RKO (cell line): ENCODE results near the gene OAS2.
A peak's percentile ranks its signal among the peaks of the same experiment; 100 is the strongest.
"Not testable (repeated sequence)": the region's sequence is repeated elsewhere in the genome, so short reads cannot be mapped to it uniquely, and the experiment has no call there.

Experiments
- DNase-seq: peaks from one replicate; pipeline ENCODE4 v3.0.0-alpha.2; 2016; ENCODE audit warnings: low spot score

Gene OAS2

DNA sequence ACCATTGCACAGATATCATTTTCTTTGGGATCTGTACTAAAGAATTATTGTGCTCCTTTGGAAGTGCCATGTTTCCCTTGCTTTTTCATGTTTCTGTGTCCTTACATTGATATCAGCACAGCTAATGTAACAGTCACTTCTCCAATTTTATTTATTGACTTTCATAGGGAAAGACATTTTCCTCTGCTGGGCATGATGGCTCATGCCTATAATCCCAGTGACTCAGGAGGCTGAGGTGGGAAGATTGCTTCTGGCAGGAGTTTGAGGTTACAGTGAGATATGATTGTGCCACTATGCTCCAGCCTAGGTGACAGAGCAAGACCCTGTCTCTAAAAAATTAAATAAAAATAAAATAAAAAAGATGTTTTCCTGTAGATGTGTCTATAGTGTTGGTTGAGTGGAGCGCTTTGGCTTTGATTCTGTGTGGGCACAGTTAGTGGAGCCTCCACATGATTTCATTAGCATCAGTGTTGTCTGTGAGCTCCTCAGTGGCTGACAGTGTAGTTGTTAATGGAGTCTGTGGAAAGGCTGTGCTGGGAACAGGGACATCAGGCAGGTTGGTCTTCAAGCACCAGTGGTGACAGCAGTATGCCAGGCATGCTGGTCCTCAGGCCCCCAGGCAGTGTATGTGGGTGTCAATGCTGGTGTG, 7.4 kb downstream of the OAS2 start:
- no peak for DNase-seq

DNA sequence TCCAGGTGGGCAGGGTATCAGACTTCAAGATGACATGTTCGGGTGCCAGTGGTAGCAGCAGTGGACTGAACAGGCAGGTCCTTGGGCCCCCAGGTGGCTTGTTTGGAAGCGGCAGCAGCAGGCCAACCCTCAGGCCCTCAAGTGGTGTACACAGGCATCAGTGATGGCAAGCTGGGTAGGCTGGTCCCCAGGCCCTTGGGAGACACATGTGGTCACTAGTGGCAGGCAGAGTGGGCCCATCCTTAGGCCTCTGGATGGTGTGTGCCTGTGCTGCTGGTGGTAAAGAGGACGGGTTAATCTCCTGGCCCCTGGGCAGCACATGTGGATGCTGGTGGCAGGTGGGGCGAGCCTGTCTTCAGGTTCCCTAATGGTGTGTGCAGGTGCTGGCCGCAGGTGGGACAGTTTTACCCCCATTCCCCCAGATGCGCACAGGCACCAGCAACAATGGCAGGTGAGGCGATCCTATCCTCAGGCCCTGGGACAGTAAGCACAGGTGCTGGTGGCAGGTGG, 8.0 kb downstream of the OAS2 start:
- DNase-seq = no peak

- DNase-seq = no peak
These were observed 9.2 kb downstream of the OAS2 start for GRCh38 chr12:112987561-112987960.

- DNase-seq = no peak
These were observed 9.9 kb downstream of the OAS2 start for GRCh38 chr12:112988224-112988623.

DNA sequence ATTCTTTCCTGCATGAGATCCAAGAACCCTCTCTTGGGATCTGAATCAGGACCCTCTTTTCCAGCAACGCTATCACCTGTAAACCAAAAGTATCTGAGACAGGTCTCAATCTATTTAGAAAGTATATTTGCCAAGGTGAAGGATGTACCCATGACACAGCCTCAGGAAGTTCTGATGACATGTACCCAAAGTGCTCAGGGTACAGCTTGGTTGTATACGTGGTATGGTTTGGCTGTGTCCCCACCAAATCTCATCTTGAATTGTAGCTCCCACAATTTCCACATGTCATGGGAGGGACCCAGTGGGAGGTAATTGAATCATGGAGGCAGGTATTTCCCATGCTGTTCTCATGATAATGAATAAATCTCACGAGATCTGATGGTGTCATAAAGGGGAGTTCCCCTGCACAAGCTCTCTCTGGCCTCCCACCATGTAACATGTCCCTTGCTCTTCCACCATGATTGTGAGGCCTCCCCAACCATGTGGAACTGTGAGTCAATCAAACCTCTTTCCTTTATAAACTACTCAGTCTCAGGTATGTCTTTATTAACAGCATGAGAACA, 10.6 kb downstream of the OAS2 start:
- not testable (repeated sequence) for DNase-seq

DNA sequence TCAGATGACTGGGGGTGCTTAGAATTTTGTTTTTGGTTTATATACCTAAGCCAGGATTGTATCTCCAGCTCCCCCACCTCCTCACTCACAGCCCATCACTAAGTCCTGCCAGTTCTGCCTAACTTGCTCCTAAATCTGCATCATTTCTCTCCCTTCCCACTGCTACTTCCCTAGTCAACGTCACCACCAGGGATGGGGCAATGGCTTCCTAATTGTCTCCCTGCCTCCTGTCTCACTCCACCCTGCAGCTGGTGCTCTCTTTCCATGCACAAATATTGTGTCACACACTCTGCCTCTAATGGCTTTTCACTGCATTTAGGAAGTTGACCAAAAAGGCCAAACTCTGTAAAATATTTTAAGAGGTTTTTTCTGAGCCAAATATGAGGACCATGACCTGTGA, 11.5 kb downstream of the OAS2 start:
- DNase-seq = no peak

- peak; percentile 64 for DNase-seq
These were observed 14.5 kb downstream of the OAS2 start for GRCh38 chr12:112992541-112993398.

DNA sequence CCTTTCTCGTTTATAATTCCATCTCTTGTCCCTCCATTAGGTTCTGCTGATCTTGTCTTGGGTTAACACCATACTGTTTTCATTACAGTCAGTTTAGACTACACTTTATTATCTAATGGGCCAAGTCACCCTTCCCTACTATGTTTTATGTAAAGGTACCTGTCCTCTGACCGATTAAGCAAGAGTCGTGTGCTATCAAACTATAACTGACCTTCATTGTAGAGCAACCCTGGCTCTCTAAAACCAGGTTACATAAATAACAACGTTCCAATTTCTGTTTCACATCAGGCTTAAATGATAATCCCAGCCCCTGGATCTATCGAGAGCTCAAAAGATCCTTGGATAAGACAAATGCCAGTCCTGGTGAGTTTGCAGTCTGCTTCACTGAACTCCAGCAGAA, 16.7 kb downstream of the OAS2 start:
- no peak for DNase-seq

DNA sequence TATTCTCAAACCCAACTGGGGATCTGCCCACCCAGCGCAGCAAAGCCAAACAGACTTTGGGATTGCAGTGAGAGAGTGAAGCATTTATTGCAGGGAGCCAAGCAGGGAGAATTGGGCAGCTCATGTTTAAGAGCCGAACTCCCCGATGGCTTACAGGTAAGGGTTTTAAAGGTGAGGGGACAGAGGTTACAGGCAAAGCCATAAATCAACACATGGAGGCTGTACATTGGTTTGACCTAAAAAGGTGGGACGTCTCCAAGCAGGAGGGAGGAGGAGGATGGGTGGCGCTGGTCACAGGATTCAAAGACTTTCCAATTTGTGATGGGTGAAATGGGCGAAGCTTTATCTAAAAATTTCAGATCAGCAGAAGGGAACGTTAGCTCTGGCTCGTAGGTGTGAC, 18.2 kb downstream of the OAS2 start:
- DNase-seq = no peak

- no peak for DNase-seq
These were observed 19.2 kb downstream of the OAS2 start for GRCh38 chr12:112997506-112997905.

DNA sequence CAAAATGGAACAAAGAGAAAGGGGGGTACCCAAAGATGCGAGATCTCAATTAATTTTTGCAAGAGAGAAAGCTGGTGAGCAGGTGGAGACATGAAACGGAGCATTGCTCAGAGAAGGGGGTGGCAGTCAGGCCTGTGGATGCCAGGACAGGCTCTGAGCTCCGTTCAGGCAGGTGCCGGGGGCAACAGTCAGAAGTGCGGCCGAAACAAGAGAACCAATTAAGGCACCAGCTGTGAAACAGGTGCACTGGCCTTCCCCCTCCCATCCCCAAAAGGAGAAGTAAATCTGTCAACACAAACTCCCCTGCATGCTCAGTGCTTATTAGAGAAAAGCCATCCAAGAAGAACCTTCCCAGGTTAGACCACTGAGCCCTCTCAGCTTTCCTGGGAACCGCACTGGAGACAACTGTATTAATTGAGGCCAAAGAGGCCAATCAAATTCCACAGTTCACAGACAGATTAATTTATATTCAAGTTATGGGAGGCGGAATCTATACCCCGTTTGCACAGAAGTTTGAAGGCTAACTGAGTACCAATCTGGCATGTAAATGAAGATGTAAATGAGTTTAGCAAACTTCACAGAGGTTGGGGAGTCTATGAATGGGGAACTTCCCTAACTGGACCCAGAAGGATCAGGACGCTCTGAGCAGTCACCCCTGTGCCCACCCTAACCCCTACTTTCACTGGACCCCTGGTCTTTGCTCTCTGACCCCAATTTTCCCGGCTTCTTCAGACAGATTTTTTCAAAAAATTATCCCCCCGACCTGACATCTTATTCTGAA, 20.9 kb downstream of the OAS2 start:
- DNase-seq = no peak

DNA sequence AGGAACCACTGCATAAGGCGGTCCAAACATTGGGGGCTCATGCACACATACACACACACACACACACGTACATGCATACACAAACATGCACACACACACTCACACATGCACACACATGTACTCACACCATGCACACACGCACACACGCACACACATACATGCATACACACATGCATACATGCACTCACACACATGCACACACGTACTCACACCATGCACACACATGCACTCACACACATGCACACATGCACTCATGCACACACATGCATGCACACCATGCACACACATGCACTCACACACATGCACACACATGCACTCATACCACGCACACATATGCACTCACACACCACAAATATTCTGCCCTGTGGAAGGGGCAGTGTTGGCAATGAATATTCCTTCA, 22.1 kb downstream of the OAS2 start:
- no peak for DNase-seq

DNA sequence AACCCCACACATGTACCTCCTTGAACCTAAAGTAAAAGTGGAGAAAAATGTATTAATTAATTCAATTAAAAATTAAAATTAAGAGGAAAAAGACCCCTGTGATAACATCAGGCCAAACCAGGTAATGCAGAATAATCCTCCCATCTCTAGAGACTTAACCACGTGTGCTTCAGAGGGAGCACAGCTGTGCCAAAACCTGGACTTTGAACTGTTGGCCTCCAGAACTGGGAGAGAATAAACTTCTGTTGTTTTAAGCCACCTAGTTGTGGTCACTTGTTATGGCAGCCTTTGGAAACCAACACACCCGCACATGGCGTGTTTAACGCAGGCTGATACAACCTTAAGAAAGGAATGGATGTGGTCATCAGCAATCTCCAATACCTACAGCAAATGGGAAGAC, 23.8 kb downstream of the OAS2 start:
- peak; percentile 35 for DNase-seq

DNA sequence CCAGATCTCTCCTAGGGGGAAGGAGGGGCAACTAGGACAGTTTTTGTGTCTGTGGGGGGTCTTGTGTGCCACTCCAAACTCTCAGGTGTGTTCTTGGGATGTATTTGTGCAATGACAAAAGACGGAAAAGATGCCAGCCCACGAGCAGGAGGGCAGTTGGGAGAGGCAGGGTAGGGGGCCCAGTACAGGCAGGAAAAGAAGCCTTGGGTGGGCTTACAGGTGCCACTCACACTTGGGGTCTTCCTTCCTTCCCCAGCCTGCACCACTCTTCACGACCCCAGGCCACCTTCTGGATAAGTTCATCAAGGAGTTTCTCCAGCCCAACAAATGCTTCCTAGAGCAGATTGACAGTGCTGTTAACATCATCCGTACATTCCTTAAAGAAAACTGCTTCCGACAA, 24.4 kb downstream of the OAS2 start:
- DNase-seq = no peak

DNA sequence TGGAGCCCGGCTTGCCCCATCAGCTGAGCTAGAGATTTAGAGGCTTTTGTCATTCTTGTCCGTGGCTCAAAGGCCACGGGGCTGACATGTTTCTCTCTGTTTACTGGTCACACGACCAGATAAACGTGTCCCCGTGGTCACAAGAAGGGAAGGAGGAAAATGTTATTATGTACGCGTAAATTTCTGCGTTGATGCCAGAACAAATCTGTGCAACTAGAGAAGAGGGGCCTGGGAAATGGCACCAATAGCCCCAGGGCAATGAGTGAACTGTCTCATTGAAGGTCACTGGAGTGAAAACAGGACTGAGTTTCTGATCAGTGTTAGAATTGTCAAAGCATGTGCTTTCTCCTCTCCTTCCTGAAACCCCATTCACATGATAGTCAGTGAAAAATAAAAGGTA, 25.3 kb downstream of the OAS2 start:
- no peak for DNase-seq

- no peak for DNase-seq
These were observed 27.4 kb downstream of the OAS2 start for GRCh38 chr12:113005762-113006161.

GRCh38 chr12:113006206-113006605, 27.9 kb downstream of the OAS2 start:
- DNase-seq = no peak

DNA sequence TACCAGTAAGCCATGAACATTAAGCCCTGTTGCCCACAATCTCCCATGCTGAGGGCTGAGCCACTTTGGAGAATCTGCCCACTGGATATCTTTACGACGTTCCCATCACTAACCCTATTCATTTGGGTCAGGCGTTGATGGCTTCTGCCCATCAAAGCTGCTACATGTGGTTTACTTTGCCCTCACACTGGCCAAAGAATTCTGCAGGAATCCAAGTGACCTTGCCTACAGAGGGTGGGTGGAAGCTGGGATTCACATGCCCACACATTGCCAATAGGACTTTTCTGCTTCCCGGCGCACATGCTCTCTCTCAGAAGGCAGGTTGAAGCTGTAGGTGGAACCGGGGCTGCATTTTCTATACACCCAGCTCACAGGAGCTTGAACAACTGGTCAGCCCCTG, 28.3 kb downstream of the OAS2 start:
- no peak for DNase-seq

DNA sequence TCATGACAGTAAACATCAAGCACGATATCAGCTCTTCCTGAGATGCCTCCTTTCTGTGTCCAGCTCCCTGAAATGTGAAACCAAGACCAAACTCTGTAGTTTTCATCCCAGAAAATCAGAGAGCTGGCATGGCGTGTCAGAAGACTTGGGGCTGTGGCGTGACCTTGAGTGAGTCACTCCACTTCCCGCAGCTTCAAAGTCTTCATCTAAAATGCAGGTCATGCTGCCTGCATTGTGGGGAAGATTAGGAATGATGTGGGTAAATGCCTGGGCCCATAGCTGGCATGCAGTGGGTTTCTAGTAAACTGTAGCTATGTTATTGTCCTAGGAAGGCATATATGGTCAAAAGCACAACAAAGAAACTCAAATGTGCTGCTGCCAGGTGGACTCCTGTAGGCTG, 28.8 kb downstream of the OAS2 start:
- DNase-seq = no peak

GRCh38 chr12:113010701-113011100, 32.4 kb downstream of the OAS2 start:
- DNase-seq = no peak

DNA sequence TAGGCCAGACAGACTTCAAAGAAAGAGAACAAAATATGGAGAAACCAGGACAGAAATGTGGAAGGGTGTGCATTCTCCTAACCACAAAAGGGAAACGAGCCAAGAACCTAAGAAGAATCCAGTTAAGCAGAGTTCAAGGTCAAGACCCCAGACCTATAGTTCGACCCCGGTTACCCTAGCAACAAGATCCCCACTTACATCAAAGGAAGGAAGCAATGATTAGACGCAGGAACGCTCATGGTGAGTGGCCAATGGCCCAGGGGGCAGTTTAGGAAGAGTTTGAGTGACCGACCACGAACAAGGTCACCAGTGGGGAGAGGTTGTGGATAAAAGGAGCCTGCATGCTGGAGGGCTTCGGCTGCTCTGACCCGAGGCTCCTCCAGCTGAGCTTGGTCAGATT, 36.2 kb downstream of the OAS2 start:
- no peak for DNase-seq

DNA sequence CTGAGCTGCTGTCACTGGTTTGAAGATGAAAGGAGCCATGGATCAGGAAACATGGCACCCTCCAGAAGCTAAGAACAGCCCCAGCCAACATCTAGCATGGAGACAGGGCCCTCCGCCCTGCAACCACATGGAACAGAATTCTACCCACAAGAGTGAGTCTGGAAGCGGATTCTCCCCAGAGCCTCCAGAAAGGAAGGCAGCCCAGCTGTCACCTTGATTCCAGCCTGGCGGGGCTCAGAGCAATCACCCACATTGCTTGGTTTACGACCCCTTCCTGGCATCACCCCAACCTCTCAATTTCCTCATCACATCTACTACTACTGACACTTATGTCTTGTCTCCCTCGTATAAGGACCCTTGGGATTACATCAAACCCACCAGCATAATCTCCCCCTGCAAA, 38.5 kb downstream of the OAS2 start:
- DNase-seq = no peak
